HG02938 (cell line): ENCODE data around the gene GNAL.
"Not testable (repeated sequence)": the region's sequence is repeated elsewhere in the genome, so short reads cannot be mapped to it uniquely, and the experiment has no call there.

Experiments used
- ATAC-seq: cut with Tn5 transposase; IDR thresholded peaks from one replicate; pipeline ENCODE4 v1.9.1; 2021; ENCODE audit warnings: mild to moderate bottlenecking, moderate library complexity; ENCODE audit not compliant: unreplicated experiment

The GNAL gene

DNA sequence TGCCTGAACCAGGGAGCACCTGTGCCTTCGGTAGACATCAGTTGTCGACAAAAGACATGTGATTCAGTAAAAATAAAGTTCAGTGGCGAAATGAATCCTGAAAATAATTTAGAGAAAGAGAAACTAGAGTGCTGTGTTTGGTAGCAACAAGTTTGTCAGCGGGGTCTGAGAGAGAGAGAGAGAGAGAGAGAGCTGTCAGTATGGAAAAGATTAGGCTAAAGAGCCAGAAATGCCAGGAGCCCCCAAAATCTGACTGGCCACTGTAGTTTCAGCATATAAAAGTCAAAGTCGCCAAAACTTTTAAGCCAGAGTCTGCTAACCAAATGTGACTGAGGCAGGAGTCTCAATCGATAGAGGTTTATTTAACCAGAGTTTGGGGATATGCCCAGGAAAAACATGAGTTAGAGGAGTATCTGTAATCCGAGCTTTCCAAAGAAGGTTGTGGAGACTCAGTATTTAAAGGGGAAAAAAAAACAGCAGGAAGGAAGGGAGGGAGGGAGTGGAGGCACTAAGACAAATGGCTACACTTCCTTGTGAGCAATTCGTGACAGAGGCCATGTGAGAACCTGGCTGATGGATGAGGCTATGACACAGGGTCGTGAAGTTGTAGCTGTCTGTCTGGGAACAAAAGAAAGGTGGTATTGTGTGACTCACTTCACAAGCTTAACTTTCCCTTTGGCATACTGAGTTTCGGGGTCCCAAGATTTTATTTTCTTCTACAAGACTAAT is 20.5 kb upstream of the GNAL start:
- no peak for ATAC-seq

DNA sequence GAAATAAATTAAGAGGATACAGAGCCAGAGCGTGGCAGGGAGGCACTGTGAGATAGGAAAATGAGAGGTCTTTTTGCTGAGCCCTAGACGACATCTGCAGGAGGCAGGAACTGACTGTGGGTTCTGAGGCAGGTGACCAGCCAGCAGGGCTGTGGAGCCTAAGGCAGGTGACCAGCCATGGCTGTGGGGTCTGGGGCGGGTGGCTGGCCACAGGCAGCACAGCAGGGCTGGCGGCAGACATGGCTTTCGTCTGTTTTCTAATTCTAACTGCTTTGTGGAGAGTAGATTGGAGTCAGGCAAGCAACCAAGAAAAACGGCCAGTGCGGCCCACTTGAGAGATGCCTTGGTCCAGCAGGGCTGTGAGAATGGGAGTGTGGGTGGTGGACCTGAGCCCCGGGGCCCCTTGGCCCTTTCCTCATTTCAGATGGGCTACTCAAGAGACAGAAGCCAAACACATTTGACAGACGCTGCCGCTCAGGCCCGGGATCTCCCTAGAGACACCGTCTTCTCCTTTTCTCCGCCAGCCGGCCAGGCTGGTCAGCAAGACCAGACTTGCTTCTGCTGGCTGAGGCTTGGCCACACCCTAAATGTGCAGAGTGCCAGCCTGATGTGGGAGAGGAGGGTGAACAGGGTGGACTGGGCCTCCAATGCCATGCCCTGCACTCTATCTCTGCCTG is 19.7 kb upstream of the GNAL start:
- no peak for ATAC-seq

DNA sequence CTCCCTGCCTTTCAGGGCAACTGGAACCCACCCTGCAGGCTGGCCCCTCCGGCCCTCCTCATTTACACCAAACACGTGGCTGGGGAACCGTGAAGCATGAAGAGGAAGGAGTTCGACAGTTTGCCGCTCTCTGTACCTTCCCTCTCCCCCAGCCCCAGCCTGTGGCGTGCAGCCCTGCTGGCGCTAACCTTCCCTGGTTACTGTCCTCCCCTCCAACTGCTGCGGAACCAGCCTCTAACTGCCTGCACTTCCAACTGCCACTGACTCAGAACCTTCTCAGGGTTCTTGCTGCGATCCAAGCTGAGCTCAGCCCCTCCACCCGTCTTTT is 19.2 kb upstream of the GNAL start:
- no peak for ATAC-seq

DNA sequence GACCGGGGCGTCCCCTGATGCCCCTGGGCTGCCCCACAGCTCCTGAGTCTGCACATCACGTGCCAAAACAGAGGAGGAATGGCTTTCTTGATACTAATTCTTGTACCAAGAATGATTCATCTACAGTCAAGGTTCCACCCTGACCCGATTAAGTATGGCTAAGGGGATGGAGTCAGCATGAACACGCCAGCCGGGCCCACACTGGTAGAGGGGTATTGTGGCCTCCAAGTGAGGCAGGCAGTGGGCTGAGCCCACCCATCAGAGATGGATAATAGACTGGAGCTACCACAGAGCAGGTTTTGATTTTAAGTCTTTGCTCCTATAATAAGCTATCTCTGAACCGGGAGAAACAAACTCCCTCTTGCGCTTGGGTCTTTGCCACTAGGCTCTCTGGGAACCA is 17.9 kb upstream of the GNAL start:
- no peak for ATAC-seq

DNA sequence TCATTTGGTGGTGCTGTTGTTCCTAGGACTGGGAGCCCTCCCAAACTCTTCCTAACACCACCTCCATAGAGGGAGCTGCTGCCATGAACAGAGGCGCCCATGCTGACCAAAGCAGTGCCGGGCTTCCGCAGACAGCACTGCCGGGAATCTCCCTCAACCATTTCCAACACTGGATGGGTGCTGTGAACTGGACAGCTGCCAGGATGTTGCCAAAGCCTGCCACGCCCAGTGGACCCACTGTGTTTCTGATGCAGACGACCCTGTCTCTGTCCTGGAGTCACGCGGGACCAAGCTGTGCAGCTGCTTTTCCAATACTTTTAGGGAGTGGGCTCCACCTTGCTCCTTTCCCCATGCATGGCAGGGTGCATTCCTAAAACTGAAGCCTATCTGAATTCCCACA is 16.9 kb upstream of the GNAL start:
- ATAC-seq, result no peak

DNA sequence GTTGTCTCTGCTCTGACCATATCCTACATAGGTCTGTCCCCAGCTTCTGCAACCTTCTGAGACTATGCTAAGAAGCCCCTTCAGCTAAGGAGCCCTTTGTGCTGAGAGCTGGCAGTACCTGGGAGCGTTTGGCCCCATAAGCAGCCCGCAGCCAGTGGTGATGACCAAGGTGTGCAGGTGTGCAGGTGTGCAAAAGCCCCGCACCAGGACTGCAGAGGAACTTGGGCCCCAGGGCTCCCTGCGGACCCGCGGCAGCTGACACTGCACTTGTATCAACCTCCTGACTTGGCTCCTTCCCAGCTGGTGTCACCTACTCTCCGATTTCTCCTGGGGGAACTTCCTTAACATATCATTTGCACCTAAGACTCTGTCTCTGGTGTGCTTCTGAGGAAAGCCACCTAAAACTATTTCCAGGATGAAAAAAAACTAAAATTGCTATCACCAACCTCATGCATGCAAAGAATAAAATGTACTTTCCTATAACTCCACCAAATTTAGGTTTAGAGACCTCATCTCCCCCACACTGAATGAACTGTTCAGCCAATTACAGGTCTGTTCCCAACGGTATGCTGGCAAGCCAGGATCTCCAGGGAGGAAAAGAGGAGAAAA is 16.1 kb upstream of the GNAL start:
- no peak for ATAC-seq

DNA sequence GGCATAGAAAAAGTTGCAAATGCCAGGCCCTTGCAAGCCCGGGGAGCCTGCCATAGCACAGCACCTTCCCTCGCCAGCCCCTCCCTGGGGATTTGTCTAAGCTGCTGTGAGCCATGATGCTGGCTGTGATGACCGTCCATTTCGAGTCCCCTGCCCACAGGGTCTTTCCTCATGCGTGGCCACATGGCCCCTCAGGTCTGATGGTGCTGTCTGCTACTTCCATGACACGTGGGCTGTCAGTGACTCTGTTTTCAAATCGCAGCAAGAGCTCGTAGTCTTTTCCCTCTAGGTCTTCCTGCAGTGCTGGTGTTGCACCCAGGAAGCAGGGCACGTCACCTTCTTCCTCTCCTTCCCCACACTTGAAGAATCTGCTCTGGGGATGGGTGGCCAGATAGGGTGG is 15.5 kb upstream of the GNAL start:
- no peak for ATAC-seq

DNA sequence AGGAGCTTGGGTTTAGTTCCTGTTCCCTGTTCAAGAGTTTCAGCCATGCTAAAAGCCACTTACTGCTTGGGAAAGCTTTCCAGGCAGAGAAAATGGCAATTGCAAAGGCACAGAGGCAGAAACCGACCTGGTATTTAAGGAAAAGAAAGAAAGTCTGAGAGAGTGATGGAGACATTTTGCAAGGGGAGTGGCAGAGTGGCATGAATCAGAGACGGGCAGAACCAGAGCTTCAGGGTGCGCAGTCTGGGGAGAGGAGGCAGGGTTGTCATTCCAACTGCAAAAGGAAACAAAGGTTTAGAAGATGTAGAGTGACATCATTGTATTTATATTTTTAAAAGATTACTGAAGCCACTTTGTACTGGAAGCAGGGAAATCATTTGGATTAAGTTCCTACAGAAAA is 14.9 kb upstream of the GNAL start:
- ATAC-seq, result no peak

DNA sequence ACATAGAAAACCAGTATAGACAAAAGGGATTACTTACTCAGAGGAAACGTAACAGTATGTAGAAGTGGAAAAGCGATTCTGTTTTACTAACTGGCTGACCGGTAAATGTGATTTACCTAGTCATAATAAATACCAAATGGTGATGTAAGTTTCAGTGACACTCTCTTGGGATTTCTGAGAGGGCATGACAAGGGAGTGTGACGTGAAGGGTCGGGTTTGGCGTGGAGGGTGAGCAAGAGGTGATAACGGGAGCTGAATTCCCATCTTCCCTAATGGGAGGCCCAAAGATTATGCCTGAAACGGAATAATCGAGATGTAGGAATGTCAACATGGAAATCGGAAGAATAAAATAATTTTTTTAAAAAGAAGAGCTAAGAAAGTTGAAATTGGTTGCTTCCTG is 12.7 kb upstream of the GNAL start:
- ATAC-seq, result no peak

DNA sequence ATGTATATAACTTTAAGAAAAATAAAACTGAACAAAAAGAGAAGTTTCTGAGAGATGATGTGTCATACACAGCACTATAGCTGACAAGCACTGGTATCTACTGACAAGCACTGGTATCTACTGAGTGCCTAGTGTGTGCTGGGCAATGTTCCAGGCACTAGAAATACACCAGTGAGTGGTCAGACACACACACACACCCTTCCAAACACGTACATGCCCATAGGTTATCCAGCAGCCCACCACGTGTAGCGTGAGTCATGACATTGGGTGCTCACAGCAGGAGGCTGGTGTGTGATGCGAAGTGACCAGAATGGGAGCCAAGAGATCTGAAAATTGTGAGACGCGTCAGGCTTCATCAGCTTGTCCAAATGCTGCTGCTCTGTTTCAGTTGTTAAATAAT is 12.2 kb upstream of the GNAL start:
- no peak for ATAC-seq

DNA sequence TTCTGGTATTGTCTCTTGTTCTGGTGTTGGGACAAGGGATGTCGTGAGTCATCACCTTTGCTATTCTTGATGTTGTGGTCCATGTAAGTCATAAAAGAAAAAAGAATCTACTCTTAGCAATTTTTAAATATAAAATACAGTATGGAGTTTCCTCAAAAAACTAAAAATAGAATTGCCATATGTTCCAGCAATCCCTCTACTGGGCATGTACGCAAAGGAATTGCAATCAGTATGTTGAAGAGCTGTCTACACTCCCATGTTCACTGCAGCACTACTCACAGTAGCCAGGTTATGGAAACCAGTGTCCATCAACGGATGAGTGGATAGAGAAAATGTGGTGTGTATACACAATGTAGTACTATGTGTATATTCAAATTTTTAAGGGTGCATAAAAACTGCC is 10.9 kb upstream of the GNAL start:
- ATAC-seq, result no peak

DNA sequence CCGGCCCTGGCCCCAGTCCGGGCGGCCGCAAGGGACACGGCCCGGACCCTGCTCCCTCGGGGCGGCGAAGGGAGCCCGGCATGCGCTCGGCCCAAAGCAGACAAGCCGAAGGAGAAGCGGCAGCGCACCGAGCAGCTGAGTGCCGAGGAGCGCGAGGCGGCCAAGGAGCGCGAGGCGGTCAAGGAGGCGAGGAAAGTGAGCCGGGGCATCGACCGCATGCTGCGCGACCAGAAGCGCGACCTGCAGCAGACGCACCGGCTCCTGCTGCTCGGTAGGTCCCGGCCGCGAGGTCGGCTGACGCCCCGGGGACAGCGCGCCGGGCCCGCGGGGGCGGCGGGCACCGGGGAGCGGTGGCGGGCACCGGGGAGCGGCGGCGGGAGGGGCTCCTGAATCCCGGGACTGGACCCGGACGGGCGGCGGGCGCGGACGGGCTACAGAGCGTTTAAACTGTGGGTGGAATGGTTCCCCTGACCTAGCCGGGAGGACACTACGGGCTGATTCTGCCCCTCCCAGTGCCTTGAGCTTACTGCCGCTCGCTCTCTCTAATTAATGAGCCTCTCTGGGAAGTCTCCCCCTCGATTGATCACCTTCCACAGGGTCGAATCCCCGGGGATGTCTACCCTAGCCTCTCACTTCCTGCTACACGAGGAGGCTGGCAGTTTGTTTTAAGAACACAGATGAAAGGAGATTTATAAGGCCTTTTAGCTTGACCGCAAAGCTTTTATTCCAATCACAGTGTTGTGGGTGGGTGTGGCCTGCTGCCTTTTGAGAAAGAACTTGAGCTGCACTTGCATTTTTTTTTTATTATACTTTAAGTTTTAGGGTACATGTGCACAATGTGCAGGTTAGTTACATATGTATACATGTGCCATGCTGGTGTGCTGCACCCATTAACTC is 853 bp downstream of the GNAL start:
- ATAC-seq, result peak; percentile 44

DNA sequence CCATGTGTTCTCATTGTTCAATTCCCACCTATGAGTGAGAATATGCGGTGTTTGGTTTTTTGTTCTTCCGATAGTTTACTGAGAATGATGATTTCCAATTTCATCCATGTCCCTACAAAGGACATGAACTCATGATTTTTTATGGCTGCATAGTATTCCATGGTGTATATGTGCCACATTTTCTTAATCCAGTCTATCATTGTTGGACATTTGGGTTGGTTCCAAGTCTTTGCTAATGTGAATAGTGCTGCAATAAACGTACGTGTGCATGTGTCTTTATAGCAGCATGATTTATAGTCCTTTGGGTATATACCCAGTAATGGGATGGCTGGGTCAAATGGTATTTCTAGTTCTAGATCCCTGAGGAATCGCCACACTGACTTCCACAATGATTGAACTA is 1.6 kb downstream of the GNAL start:
- ATAC-seq, result not testable (repeated sequence)

DNA sequence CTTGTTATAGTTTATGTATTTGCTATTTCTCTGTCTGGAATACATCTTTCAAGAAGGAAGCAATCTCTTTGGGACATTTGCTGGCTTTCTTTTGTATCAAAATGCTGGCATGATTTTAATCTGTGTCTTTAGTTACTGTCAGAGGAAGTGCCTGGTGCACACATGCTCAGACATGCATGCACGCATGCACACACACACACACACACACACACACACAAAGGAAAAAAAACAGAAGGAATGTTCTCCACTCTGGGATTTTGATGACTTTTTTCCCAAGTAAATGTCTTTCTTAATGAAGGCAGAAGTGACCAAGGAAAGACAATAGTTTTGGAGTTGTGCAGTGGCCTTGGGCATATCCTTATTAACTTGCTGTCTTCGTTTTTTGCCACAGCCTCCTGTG is 6.7 kb downstream of the GNAL start:
- ATAC-seq, result no peak

DNA sequence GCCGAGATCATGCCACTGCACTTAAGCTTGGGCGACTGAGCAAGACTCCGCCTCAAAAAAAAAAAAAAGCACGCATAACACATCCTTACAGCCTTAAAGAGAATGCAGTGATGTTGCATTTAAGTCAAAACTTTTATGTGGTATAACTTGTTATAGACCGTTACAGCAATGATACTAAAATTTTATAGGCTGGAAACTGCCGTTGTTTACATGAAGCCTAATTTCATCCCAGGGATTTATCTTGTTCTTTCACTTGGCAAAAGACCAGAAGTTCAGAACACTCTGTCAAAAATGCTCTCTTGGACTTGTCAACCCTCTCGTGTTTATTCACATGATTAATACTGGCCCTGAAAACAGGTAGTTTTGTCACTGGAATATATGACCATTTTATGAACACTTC is 7.4 kb downstream of the GNAL start:
- ATAC-seq, result no peak

DNA sequence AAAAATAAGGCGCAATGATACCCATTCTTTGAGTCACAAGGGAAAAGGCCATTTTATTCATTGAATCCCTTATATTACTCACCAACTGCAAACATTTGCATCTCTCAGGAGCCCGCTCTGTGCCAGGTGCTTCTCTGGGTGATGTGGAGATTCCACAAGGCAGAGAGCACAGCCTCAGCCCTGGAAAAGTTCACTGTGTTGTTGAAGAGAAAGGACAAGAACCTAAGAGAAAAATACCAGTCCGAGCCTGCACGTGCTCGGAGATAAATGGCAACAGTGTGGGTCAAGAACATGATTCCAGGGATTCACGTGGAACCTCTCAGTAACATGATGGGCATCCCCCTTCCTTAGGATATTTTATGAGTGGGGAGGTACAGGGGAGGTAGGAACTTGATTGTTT is 11.8 kb downstream of the GNAL start:
- ATAC-seq, result no peak

DNA sequence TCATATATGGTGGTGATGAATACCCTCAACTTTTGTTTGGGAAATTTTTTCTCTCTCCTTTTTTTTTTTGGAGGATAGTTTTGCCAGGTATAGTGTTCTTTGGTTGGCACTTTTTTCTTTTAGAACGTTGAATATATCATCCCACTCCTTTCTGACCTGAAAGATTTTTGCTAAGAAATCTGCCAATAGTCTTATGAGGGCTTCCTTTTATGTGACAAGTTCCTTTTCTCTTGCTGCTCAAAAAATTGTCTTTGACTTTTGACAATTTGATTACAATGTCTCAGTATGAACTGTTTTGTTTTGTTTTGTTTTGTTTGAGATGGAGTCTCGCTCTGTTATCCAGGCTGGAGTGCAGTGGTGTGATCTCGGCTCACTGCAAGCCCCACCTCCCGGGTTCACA is 21.5 kb downstream of the GNAL start:
- ATAC-seq, result no peak

DNA sequence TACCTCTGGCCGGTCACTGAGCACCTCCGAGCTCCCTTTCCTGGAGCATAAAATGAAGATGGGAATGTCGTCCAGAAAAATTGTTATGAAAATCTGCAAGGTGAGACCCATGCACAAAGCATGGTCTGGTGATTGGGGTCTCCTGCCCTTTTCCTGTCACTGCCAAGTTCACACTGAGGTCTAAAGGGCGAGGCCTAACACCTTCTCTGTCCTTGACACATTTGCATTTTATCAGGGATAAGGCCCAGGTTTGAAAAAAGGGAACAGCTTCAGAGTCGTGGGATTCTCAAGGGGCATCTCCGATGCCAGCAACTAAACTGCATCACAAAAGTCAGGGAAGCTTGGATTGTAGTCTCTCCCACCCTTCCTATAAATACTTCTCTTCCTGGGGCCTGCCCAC is 24.7 kb downstream of the GNAL start:
- no peak for ATAC-seq

DNA sequence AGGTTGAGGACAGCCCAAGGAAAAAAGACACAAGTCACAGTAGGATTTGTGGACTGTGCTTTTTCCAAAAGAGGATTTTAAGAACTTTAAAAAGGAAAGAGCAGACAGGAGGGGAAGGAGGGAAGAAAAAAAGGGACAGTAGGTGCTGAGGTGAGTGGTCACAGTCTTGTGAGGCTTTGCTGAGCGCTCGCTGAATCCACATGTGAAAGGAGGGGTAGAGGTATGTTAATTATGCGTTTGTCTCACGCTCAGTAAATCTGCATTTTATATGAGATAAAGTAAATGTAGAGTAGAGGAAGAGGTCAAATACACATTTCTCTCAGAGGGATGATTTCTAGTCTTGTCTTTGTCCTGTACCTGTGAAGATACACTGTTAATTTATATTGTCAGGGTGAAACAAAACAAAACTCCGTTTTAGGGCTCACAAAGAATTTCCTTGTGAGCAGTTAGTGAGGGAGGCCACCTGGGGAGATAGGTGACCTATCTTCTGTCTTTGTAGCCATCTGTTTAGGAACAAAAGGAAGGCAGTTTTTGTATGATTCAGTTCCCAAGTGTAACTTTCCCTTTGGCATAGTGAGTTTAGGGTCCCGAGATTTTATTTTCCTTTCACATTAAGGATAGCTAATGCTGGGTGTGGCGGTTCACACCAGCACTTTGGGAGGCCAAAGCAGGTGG is 25.3 kb downstream of the GNAL start:
- ATAC-seq, result no peak

DNA sequence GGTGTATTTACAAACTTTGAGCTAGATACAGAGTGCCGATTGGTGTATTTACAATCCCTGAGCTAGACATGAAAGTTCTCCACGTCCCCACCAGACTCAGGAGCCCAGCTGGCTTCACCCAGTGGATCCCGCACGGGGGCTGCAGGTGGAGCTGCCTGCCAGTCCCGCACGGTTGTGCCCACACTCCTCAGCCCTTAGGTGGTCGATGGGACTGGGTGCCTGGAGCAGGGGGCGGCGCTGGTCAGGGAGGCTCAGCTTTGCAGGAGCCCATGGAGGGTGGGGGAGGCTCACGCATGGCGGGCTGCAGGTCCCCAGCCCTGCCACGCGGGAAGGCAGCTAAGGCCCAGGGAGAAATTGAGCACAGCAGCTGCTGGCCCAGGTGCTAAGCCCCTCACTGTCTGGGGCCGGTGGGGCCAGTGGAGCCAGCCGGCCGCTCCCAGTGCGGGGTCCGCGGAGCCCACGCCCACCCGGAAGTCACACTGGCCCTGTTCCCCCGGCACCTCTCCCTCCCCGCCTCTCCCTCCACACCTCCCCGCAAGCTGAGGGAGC is 27.8 kb downstream of the GNAL start:
- not testable (repeated sequence) for ATAC-seq

DNA sequence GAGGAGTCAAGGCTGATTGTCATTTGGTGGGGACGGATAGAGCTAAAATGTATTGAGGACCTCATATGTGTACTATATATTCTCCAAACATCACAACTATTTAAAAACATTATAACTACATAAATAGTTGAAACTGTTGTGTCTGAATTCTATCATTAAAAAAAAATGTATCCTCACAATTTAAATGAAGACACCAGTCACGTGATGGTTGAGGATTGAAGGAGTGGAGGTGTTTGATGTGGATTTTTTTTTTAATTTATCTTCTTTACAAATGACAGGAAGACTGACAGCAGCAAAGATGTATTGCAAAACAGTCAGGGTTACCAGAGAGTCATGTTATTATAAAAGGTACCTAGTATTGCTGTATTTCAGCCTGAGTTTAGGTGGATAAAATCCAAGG is 30.0 kb downstream of the GNAL start:
- no peak for ATAC-seq
